ENCODE data around the gene PRKN. TPM values are rescaled to one million over a fixed set of nuclear protein-coding genes. Genes with fewer than 3 reads are reported as not detected.
A peak's percentile ranks its signal among the peaks of the same experiment; 100 is the strongest.

PRKN gene
- total RNA-seq, 1 donor from 2014 or later, result 2.8 TPM

GRCh38 chr6:161549977-161550655 is 1177.5 kb downstream of the PRKN start:
- TF ChIP-seq, protein P1, sequence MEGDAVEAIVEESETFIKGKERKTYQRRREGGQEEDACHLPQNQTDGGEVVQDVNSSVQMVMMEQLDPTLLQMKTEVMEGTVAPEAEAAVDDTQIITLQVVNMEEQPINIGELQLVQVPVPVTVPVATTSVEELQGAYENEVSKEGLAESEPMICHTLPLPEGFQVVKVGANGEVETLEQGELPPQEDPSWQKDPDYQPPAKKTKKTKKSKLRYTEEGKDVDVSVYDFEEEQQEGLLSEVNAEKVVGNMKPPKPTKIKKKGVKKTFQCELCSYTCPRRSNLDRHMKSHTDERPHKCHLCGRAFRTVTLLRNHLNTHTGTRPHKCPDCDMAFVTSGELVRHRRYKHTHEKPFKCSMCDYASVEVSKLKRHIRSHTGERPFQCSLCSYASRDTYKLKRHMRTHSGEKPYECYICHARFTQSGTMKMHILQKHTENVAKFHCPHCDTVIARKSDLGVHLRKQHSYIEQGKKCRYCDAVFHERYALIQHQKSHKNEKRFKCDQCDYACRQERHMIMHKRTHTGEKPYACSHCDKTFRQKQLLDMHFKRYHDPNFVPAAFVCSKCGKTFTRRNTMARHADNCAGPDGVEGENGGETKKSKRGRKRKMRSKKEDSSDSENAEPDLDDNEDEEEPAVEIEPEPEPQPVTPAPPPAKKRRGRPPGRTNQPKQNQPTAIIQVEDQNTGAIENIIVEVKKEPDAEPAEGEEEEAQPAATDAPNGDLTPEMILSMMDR (IDR thresholded peaks at IDR 0.05), result no peak
- TF ChIP-seq EZH2phosphoT487 (IDR thresholded peaks at IDR 0.05), result no peak
- no peak for TF ChIP-seq EZH2 (IDR thresholded peaks at IDR 0.05)
- Histone ChIP-seq H3K36me3 (no peaks in the 10 kb centered on the region), H3K9ac (no peak overlapping the region), H4K20me1 (ENCODE audit: low read depth) (no peaks in the 10 kb centered on the region), H3K27me3 (no peaks in the 10 kb centered on the region), H2AFZ (replicated peaks) (no peak overlapping the region), H3K4me3 (no peak overlapping the region), H3K4me2 (no peak overlapping the region), H3K9me3 (ENCODE audit: low read depth) (peaks cover 4% of the 10 kb centered on the region), H3K27ac (no peak overlapping the region), H3K4me1 (no peaks in the 10 kb centered on the region), H3F3A (ENCODE audit: low read depth) (no peaks in the 10 kb centered on the region), H3K79me2 (ENCODE audit: low read depth) (no peaks in the 10 kb centered on the region)
- H3K27me3 Mint-ChIP-seq (ENCODE audit: insufficient read depth, low read depth), result peaks cover 4% of the 10 kb centered on the region
- H3K4me1 Mint-ChIP-seq, result peaks cover 17% of the 10 kb centered on the region
- no peaks in the 10 kb centered on the region for H3K36me3 Mint-ChIP-seq
- no peak overlapping the region for H3K4me3 Mint-ChIP-seq
- peak overlapping the region; percentile 65 for H3K27ac Mint-ChIP-seq
- H3K9me3 Mint-ChIP-seq, result peaks cover 23% of the 10 kb centered on the region
- DNase-seq (ENCODE audit: low spot score), result no peak

DNA sequence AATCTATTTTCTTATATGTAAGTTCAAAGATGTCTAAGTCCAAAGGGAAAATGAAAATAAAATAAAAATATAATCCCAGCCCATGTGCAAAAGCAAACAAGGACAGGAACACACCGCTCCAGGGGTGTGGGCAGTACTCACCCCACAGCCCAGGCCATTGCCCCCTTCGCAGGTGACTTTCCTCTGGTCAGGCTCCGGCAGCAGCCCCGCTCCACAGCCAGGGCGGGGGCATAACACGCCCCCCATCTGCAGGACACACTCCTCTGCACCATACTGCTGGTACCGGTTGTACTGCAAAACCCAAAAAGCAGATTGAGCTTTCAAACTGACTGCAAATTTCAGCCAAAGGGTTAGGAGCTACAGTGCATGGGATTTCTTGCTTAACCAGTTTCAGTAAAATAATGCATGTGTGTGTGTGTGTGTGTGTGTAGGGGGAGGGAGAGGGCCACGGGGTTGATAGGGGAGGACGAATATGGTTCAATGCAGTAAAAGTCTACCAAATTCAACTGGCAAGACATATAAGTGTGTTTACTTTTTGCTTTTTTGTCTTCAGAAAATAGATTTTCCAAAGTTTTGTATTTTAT is 1178.8 kb downstream of the PRKN start:
- H3K9me3 Mint-ChIP-seq, result peaks cover 14% of the 10 kb centered on the region
- H3K4me2 ChIP-seq, result no peak overlapping the region

DNA sequence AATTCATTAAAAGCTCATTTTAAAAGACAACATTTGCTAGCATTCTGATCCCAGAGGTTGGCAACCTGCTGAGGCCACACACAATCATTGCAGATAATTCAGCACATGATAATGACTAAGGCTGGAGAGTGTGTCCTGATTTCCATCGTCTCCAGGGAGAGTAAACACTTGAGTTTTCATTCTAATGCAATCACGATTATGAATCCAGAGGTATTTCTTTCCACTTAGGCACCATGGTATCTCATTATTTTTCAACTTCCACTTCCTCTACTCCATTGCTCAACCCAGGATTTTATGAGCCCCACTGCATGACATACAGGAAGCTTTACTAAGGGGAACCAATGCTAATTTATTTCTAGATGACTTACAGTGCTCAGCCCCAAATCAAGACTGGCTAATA is 1179.9 kb downstream of the PRKN start:
- H3K9ac ChIP-seq, result no peak overlapping the region
- Mint-ChIP-seq H3K36me3 (no peaks in the 10 kb centered on the region), H3K4me1 (peaks cover 20% of the 10 kb centered on the region), H3K9me3 (peaks cover 10% of the 10 kb centered on the region), H3K4me3 (no peak overlapping the region), H3K27me3 (ENCODE audit: insufficient read depth, low read depth) (peaks cover 4% of the 10 kb centered on the region), H3K27ac (no peak overlapping the region)
- H2AFZ ChIP-seq (replicated peaks), result no peak overlapping the region
- no peaks in the 10 kb centered on the region for H3K4me1 ChIP-seq
- H3K27me3 ChIP-seq, result no peaks in the 10 kb centered on the region
- no peaks in the 10 kb centered on the region for H3F3A ChIP-seq (ENCODE audit: low read depth)
- H3K9me3 ChIP-seq (ENCODE audit: low read depth), result no peaks in the 10 kb centered on the region
- no peaks in the 10 kb centered on the region for H3K36me3 ChIP-seq
- H3K27ac ChIP-seq, result no peak overlapping the region
- H3K79me2 ChIP-seq (ENCODE audit: low read depth), result no peaks in the 10 kb centered on the region
- no peak overlapping the region for H3K4me2 ChIP-seq
- DNase-seq (ENCODE audit: low spot score), result no peak
- H3K4me3 ChIP-seq, result no peak overlapping the region
- no peak for TF ChIP-seq EZH2phosphoT487 (IDR thresholded peaks at IDR 0.05)
- H4K20me1 ChIP-seq (ENCODE audit: low read depth), result no peaks in the 10 kb centered on the region

More for the DNA sequence above, 1178.8 kb downstream of the PRKN start:
- no peaks in the 10 kb centered on the region for H3K9me3 ChIP-seq (ENCODE audit: low read depth)
- H3K27me3 Mint-ChIP-seq (ENCODE audit: insufficient read depth, low read depth), result peaks cover 4% of the 10 kb centered on the region
- no peak for TF ChIP-seq EZH2 (IDR thresholded peaks at IDR 0.05)
- TF ChIP-seq EZH2phosphoT487 (IDR thresholded peaks at IDR 0.05), result no peak
- TF ChIP-seq, protein P1 (IDR thresholded peaks at IDR 0.05), result no peak
- no peak overlapping the region for H3K9ac ChIP-seq
- H4K20me1 ChIP-seq (ENCODE audit: low read depth), result no peaks in the 10 kb centered on the region
- H3K27ac ChIP-seq, result no peak overlapping the region
- no peaks in the 10 kb centered on the region for H3F3A ChIP-seq (ENCODE audit: low read depth)
- H3K4me1 ChIP-seq, result no peaks in the 10 kb centered on the region
- no peak overlapping the region for H2AFZ ChIP-seq (replicated peaks)
- no peak for DNase-seq (ENCODE audit: low spot score)
- H3K36me3 ChIP-seq, result no peaks in the 10 kb centered on the region
- peaks cover 20% of the 10 kb centered on the region for H3K4me1 Mint-ChIP-seq
- H3K4me3 ChIP-seq, result no peak overlapping the region
- no peak overlapping the region for H3K4me3 Mint-ChIP-seq
- H3K27ac Mint-ChIP-seq, result no peak overlapping the region
- no peaks in the 10 kb centered on the region for H3K27me3 ChIP-seq
- no peaks in the 10 kb centered on the region for H3K79me2 ChIP-seq (ENCODE audit: low read depth)
- no peaks in the 10 kb centered on the region for H3K36me3 Mint-ChIP-seq

DNA sequence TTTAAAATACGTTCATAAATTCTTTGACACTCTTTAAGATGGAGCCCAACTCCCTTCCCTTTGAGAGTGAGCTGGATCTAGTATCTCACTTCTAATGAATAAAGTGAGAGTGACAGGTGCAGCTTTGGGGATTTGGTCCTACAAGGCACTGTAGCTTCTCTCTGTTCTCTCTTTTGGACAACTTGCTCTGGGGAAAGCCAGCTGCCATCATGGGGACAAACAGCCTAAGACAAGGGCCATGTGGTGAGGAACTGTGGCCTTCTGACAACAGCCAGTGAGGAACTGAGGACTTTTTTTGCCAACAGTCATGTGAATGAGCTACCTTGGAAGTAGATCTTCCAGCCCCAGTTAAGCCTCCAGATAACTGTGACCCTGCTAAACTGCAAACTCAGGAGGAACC is 1180.9 kb downstream of the PRKN start:
- no peaks in the 10 kb centered on the region for H4K20me1 ChIP-seq (ENCODE audit: low read depth)
- no peak for DNase-seq (ENCODE audit: low spot score)
- H3F3A ChIP-seq (ENCODE audit: low read depth), result no peaks in the 10 kb centered on the region
- H3K4me1 Mint-ChIP-seq, result peaks cover 20% of the 10 kb centered on the region
- H3K27me3 Mint-ChIP-seq (ENCODE audit: insufficient read depth, low read depth), result no peaks in the 10 kb centered on the region
- H3K9me3 ChIP-seq (ENCODE audit: low read depth), result no peaks in the 10 kb centered on the region
- H2AFZ ChIP-seq (replicated peaks), result no peak overlapping the region
- no peak overlapping the region for H3K4me2 ChIP-seq
- H3K4me3 ChIP-seq, result no peak overlapping the region
- no peaks in the 10 kb centered on the region for H3K27me3 ChIP-seq
- H3K36me3 ChIP-seq, result no peaks in the 10 kb centered on the region
- TF ChIP-seq EZH2phosphoT487 (IDR thresholded peaks at IDR 0.05), result no peak
- no peak for TF ChIP-seq EZH2 (IDR thresholded peaks at IDR 0.05)
- TF ChIP-seq, protein P1 (IDR thresholded peaks at IDR 0.05), result no peak
- no peaks in the 10 kb centered on the region for H3K4me1 ChIP-seq
- H3K79me2 ChIP-seq (ENCODE audit: low read depth), result no peaks in the 10 kb centered on the region
- H3K9ac ChIP-seq, result no peak overlapping the region
- no peak overlapping the region for H3K4me3 Mint-ChIP-seq
- H3K27ac Mint-ChIP-seq, result no peak overlapping the region
- no peak overlapping the region for H3K27ac ChIP-seq
- H3K9me3 Mint-ChIP-seq, result peaks cover 5% of the 10 kb centered on the region
- no peaks in the 10 kb centered on the region for H3K36me3 Mint-ChIP-seq

All from neural progenitor cell (in vitro differentiated cells).